Ishikawa (cell line): Measurements from ENCODE around the gene RPRD1A.

Experiments
- CREB1 ChIP-seq: IDR thresholded peaks from 2 replicates; pipeline ENCODE4 v1.6.1; 2012; ENCODE audit warnings: low read depth
- EGR1 ChIP-seq: IDR thresholded peaks from 2 replicates; pipeline ENCODE4 v1.6.1; 2012
- EP300 ChIP-seq: IDR thresholded peaks from 2 replicates; pipeline ENCODE4 v1.6.1; 2012; ENCODE audit warnings: borderline replicate concordance
- MAX ChIP-seq: IDR thresholded peaks from 2 replicates; pipeline ENCODE4 v1.6.1; 2012
- NFIC ChIP-seq: IDR thresholded peaks from 2 replicates; pipeline ENCODE4 v1.6.1; 2012
- RAD21 ChIP-seq: IDR thresholded peaks from 2 replicates; pipeline ENCODE4 v1.6.1; 2012; ENCODE audit warnings: low read depth
- TAF1 ChIP-seq: IDR thresholded peaks from 2 replicates; pipeline ENCODE4 v1.6.1; 2012; ENCODE audit warnings: low read depth, mild to moderate bottlenecking
- TEAD4 ChIP-seq: IDR thresholded peaks from 2 replicates; pipeline ENCODE4 v1.6.1; 2012
- YY1 ChIP-seq: IDR thresholded peaks from 2 replicates; pipeline ENCODE4 v1.6.1; 2012; ENCODE audit warnings: low read depth
- TF ChIP-seq, protein P1 (sequence below): IDR thresholded peaks from 2 replicates; pipeline ENCODE4 v1.6.1; 2012; ENCODE audit warnings: low read depth, mild to moderate bottlenecking

GRCh38 chr18:36020174-36020711 is 47.1 kb downstream of the RPRD1A start:
- no peak for TF ChIP-seq TAF1
- TF ChIP-seq RAD21: no peak
- no peak for TF ChIP-seq MAX
- TF ChIP-seq NFIC: no peak
- no peak for TF ChIP-seq EGR1
- TF ChIP-seq, protein P1, sequence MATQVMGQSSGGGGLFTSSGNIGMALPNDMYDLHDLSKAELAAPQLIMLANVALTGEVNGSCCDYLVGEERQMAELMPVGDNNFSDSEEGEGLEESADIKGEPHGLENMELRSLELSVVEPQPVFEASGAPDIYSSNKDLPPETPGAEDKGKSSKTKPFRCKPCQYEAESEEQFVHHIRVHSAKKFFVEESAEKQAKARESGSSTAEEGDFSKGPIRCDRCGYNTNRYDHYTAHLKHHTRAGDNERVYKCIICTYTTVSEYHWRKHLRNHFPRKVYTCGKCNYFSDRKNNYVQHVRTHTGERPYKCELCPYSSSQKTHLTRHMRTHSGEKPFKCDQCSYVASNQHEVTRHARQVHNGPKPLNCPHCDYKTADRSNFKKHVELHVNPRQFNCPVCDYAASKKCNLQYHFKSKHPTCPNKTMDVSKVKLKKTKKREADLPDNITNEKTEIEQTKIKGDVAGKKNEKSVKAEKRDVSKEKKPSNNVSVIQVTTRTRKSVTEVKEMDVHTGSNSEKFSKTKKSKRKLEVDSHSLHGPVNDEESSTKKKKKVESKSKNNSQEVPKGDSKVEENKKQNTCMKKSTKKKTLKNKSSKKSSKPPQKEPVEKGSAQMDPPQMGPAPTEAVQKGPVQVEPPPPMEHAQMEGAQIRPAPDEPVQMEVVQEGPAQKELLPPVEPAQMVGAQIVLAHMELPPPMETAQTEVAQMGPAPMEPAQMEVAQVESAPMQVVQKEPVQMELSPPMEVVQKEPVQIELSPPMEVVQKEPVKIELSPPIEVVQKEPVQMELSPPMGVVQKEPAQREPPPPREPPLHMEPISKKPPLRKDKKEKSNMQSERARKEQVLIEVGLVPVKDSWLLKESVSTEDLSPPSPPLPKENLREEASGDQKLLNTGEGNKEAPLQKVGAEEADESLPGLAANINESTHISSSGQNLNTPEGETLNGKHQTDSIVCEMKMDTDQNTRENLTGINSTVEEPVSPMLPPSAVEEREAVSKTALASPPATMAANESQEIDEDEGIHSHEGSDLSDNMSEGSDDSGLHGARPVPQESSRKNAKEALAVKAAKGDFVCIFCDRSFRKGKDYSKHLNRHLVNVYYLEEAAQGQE: no peak
- TF ChIP-seq TEAD4: no peak
- no peak for TF ChIP-seq EP300
- TF ChIP-seq CREB1: no peak
- no peak for TF ChIP-seq YY1
